Ishikawa (cell line): ENCODE results near the gene TIMM44.

Source experiments
- CREB1 ChIP-seq: IDR thresholded peaks from 2 replicates; pipeline ENCODE4 v1.6.1; 2012; ENCODE audit warnings: low read depth
- EP300 ChIP-seq: IDR thresholded peaks from 2 replicates; pipeline ENCODE4 v1.6.1; 2012; ENCODE audit warnings: borderline replicate concordance
- RAD21 ChIP-seq: IDR thresholded peaks from 2 replicates; pipeline ENCODE4 v1.6.1; 2012; ENCODE audit warnings: low read depth
- TAF1 ChIP-seq: IDR thresholded peaks from 2 replicates; pipeline ENCODE4 v1.6.1; 2012; ENCODE audit warnings: low read depth, mild to moderate bottlenecking
- TCF12 ChIP-seq: IDR thresholded peaks from 2 replicates; pipeline ENCODE4 v1.6.1; 2012; ENCODE audit warnings: low read depth
- TEAD4 ChIP-seq: IDR thresholded peaks from 2 replicates; pipeline ENCODE4 v1.6.1; 2012
- TF ChIP-seq, protein P1 (sequence below): IDR thresholded peaks from 2 replicates; pipeline ENCODE4 v1.6.1; 2012

DNA sequence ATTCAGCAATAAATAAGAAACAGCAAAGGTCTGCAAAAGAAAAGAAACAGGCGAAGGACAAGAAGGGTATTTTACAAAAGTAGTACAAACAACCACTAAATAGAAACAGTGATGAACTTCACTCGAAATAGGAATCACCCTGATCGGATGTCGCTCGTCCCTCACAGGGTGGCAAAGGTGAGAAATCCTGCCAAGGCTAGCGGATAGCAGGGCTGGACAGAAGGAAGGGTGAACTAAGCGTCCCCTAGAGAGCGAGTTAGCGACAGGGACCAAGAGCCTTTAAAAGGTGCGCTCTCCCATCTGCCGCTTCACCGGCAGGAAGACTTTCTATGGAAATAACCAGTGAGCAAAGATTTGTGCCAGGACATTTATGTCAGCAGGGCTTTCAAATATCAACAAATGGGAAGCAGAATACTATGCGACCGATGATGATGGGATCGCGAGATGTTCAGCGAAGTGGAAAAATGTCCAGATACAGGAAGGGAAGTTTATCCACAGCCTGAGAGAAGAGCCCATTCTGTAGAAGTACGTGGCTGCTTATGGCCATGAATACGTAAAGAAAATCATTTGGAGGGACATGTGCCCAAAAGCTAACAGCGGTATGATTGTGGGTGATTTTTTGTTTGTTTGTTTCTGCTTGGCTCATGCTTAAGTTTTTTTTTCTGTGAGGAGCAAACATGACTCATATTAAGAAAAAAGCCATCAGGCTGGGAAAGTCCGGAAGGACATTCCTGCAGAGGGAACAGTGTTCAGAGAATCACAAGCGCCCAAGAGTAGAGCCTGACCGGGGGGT lies 43.1 kb upstream of the TIMM44 start:
- no peak for TF ChIP-seq RAD21
- TF ChIP-seq EP300, result no peak
- TF ChIP-seq CREB1, result no peak
- TF ChIP-seq, protein P1, sequence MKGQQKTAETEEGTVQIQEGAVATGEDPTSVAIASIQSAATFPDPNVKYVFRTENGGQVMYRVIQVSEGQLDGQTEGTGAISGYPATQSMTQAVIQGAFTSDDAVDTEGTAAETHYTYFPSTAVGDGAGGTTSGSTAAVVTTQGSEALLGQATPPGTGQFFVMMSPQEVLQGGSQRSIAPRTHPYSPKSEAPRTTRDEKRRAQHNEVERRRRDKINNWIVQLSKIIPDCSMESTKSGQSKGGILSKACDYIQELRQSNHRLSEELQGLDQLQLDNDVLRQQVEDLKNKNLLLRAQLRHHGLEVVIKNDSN, result no peak
- TF ChIP-seq TCF12, result no peak
- no peak for TF ChIP-seq TAF1
- no peak for TF ChIP-seq TEAD4
